Neural progenitor cell (in vitro differentiated cells): ENCODE results near the gene MICAL2. TPM values are rescaled to one million over a fixed set of nuclear protein-coding genes. Genes with fewer than 3 reads are reported as not detected.

Experiments
- DNase-seq: peaks from one replicate; pipeline ENCODE4 v3.0.0-alpha.2; 2016; ENCODE audit warnings: low spot score
- H2AFZ ChIP-seq: fragments of 200-600 bp; sonication (generic); replicated peaks from 2 replicates; pipeline ENCODE4 v1.6.1; 2016; ENCODE audit warnings: antibody characterized with exemption
- H3F3A ChIP-seq: fragments of 200-600 bp; sonication (generic); 2 replicates; pipeline ENCODE4 v1.6.1; 2016; ENCODE audit warnings: antibody characterized with exemption, low read depth
- H3K27ac ChIP-seq: fragments of 200-600 bp; sonication (generic); 2 replicates; pipeline ENCODE4 v1.5.1; 2016; ENCODE audit warnings: mild to moderate bottlenecking
- H3K27me3 ChIP-seq: fragments of 200-600 bp; sonication (generic); 2 replicates; pipeline ENCODE4 v1.6.1; 2016; ENCODE audit warnings: mild to moderate bottlenecking, moderate library complexity
- H3K36me3 ChIP-seq: fragments of 200-600 bp; sonication (generic); 2 replicates; pipeline ENCODE4 v1.5.1; 2016
- H3K4me1 ChIP-seq: fragments of 200-600 bp; sonication (generic); 2 replicates; pipeline ENCODE4 v1.6.1; 2016; ENCODE audit warnings: mixed run types
- H3K4me2 ChIP-seq: fragments of 200-600 bp; sonication (generic); 2 replicates; pipeline ENCODE4 v1.6.1; 2016
- H3K4me3 ChIP-seq: fragments of 200-600 bp; sonication (generic); 2 replicates; pipeline ENCODE4 v1.5.1; 2016
- H3K79me2 ChIP-seq: fragments of 200-600 bp; sonication (generic); 2 replicates; pipeline ENCODE4 v1.6.1; 2016; ENCODE audit warnings: low read depth
- H3K9ac ChIP-seq: fragments of 200-600 bp; sonication (generic); 2 replicates; pipeline ENCODE4 v1.6.1; 2016
- H3K9me3 ChIP-seq: fragments of 200-600 bp; sonication (generic); 2 replicates; pipeline ENCODE4 v1.5.1; 2016; ENCODE audit warnings: low read depth
- H4K20me1 ChIP-seq: fragments of 200-600 bp; sonication (generic); 2 replicates; pipeline ENCODE4 v1.6.1; 2016; ENCODE audit warnings: low read depth
- H3K27ac Mint-ChIP-seq: 3 replicates; pipeline ENCODE4 v1.8.0; 2021; ENCODE audit warnings: mixed read lengths
- H3K27me3 Mint-ChIP-seq: 2 replicates; pipeline ENCODE4 v1.8.0; 2022; ENCODE audit warnings: low read depth, mild to moderate bottlenecking, inconsistent platforms, moderate library complexity, mixed read lengths; ENCODE audit not compliant: insufficient read depth
- H3K36me3 Mint-ChIP-seq: 3 replicates; pipeline ENCODE4 v1.8.0; 2021; ENCODE audit warnings: mixed read lengths
- H3K4me1 Mint-ChIP-seq: 3 replicates; pipeline ENCODE4 v1.8.0; 2021; ENCODE audit warnings: mixed read lengths
- H3K4me3 Mint-ChIP-seq: 3 replicates; pipeline ENCODE4 v1.8.0; 2021; ENCODE audit warnings: mild to moderate bottlenecking, moderate library complexity, mixed read lengths
- H3K9me3 Mint-ChIP-seq: 3 replicates; pipeline ENCODE4 v1.8.0; 2020; ENCODE audit warnings: mixed read lengths
- CTCF ChIP-seq: fragments of 200-600 bp; sonication (generic); IDR thresholded peaks from 2 replicates; pipeline ENCODE4 v1.5.1; 2017; ENCODE audit warnings: antibody characterized with exemption, mild to moderate bottlenecking
- EZH2 ChIP-seq: fragments of 200-600 bp; sonication (generic); IDR thresholded peaks from 2 replicates; pipeline ENCODE4 v1.6.1; 2017; ENCODE audit warnings: antibody characterized with exemption, mild to moderate bottlenecking, moderate library complexity
- EZH2phosphoT487 ChIP-seq: fragments of 200-600 bp; sonication (generic); IDR thresholded peaks from 2 replicates; pipeline ENCODE4 v1.6.1; 2017; ENCODE audit warnings: antibody characterized with exemption
- total RNA-seq: library from RNA; depleted of rRNA; stranded (reverse); fragments of >200 nt; gene quantifications from 2 replicates; pipeline ENCODE4 v1.2.3, GENCODE V29; 2015; ENCODE audit warnings: low replicate concordance

The MICAL2 gene
- total RNA-seq, 1 donor from 2014 or later, result 0.60 TPM

GRCh38 chr11:12064136-12064953 lies 46.0 kb upstream of the MICAL2 start:
- no peak overlapping the region for H3K27ac Mint-ChIP-seq
- Histone ChIP-seq H3K27me3 (no peaks in the 10 kb centered on the region), H3K4me3 (no peak overlapping the region), H3K9me3 (no peaks in the 10 kb centered on the region), H3K4me2 (no peak overlapping the region), H2AFZ (no peak overlapping the region), H3F3A (peaks cover 17% of the 10 kb centered on the region), H3K79me2 (no peaks in the 10 kb centered on the region), H3K27ac (no peak overlapping the region), H3K4me1 (peaks cover 21% of the 10 kb centered on the region), H3K9ac (no peak overlapping the region), H4K20me1 (no peaks in the 10 kb centered on the region), H3K36me3 (no peaks in the 10 kb centered on the region)
- peaks cover 4% of the 10 kb centered on the region for H3K9me3 Mint-ChIP-seq
- H3K4me1 Mint-ChIP-seq, result peaks cover 29% of the 10 kb centered on the region
- TF ChIP-seq CTCF (no peak), EZH2 (no peak), EZH2phosphoT487 (no peak)
- no peaks in the 10 kb centered on the region for H3K36me3 Mint-ChIP-seq
- no peak for DNase-seq
- H3K27me3 Mint-ChIP-seq, result peaks cover 9% of the 10 kb centered on the region
- H3K4me3 Mint-ChIP-seq, result no peak overlapping the region

DNA sequence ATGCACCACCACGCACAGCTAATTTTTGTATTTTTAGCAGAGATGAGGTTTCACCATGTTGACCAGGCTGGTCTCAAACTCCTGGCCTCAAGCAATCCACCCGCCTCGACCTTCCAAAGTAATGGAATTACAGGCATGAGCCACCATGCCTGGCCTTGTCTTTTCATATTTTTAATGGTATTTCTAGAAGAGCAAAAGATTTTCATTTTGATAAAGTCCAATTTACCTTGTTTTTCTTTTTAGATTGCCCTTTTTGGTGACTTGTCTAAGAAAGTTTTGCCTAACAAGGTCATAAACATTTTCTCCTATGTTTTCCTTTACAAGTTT lies 45.5 kb upstream of the MICAL2 start:
- H3K4me1 ChIP-seq, result peaks cover 21% of the 10 kb centered on the region
- H3K36me3 ChIP-seq, result no peaks in the 10 kb centered on the region
- TF ChIP-seq EZH2 (no peak), EZH2phosphoT487 (no peak), CTCF (no peak)
- Mint-ChIP-seq H3K36me3 (no peaks in the 10 kb centered on the region), H3K4me3 (no peak overlapping the region), H3K27ac (no peak overlapping the region), H3K27me3 (peaks cover 12% of the 10 kb centered on the region), H3K4me1 (peaks cover 30% of the 10 kb centered on the region), H3K9me3 (peaks cover 4% of the 10 kb centered on the region)
- H3K9me3 ChIP-seq, result no peaks in the 10 kb centered on the region
- H3K27ac ChIP-seq, result no peak overlapping the region
- H3K27me3 ChIP-seq, result no peaks in the 10 kb centered on the region
- no peak overlapping the region for H3K4me3 ChIP-seq
- no peaks in the 10 kb centered on the region for H4K20me1 ChIP-seq
- no peak overlapping the region for H2AFZ ChIP-seq
- no peaks in the 10 kb centered on the region for H3K79me2 ChIP-seq
- H3K4me2 ChIP-seq, result no peak overlapping the region
- peaks cover 17% of the 10 kb centered on the region for H3F3A ChIP-seq
- DNase-seq, result no peak
- no peak overlapping the region for H3K9ac ChIP-seq

DNA sequence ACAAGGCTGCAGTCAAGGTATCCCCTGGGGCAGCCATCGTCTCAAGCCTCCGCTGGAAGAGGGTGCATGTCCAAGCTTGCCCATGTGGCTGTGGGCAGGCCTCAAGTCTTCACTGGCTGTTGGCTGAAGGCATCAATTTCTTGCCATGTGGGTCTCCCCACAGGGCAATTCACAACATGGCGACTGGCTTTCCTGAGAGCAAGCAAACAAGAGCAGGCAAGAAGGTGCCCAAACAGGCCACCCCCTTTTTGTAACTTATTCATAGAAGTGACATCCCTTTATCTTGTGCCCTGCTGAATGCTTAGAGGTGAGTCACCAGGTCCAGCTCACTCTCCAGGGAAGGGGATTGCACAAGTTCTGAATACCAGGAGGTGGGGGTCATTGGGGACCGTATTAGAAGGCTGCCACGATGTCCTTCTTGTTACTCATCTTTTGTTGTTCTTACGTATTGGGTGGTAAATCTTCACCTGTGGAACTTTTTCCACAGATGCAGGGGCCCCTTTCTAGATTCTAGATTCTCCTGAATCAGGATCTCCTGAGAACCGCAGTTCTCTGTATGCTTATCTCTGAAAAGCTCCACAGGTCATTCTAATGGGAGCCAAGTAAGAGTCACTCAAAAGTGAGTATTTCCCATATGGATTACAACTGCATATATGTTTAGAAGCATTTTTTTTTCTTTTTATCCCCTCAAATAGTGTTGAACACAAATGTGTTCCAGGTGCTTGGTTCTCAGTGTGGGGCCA lies 44.2 kb upstream of the MICAL2 start:
- no peaks in the 10 kb centered on the region for H3K79me2 ChIP-seq
- Mint-ChIP-seq H3K27ac (peak overlapping the region; percentile 90), H3K27me3 (peaks cover 11% of the 10 kb centered on the region), H3K4me1 (peaks cover 30% of the 10 kb centered on the region), H3K9me3 (peaks cover 4% of the 10 kb centered on the region), H3K36me3 (no peaks in the 10 kb centered on the region), H3K4me3 (peak overlapping the region; percentile 37)
- H3K27me3 ChIP-seq, result no peaks in the 10 kb centered on the region
- H3K4me2 ChIP-seq, result peak overlapping the region; percentile 57
- H3F3A ChIP-seq, result peaks cover 17% of the 10 kb centered on the region
- no peak overlapping the region for H3K27ac ChIP-seq
- H3K36me3 ChIP-seq, result no peaks in the 10 kb centered on the region
- H3K9me3 ChIP-seq, result no peaks in the 10 kb centered on the region
- peaks cover 21% of the 10 kb centered on the region for H3K4me1 ChIP-seq
- TF ChIP-seq EZH2phosphoT487 (no peak), CTCF (no peak), EZH2 (no peak)
- H4K20me1 ChIP-seq, result no peaks in the 10 kb centered on the region
- DNase-seq, result no peak
- H2AFZ ChIP-seq, result no peak overlapping the region
- H3K9ac ChIP-seq, result no peak overlapping the region
- H3K4me3 ChIP-seq, result no peak overlapping the region
